ENCODE results near the gene CHKA.

GRCh38 chr11:68053981-68054812, 67.0 kb downstream of the CHKA start:
- TF ChIP-seq POLR2AphosphoS5 (IDR thresholded peaks at IDR 0.05; ENCODE audit: low read depth, low read length) (no peak; the same call in 1 of the 2 replicates), REST (IDR thresholded peaks at IDR 0.05; ENCODE audit: insufficient read depth in 1 of 2, low read depth in 2 of 2, low read length in 2 of 2) (no peak), SIN3A (IDR thresholded peaks at IDR 0.05; ENCODE audit: borderline replicate concordance, insufficient read depth, low read length) (no peak), TAF1 (IDR thresholded peaks at IDR 0.05; ENCODE audit: borderline replicate concordance, insufficient read depth, low read length) (no peak)
